Kidney epithelial cell (primary cell): ENCODE results near the gene ADGRV1. TPM values are rescaled to one million over a fixed set of nuclear protein-coding genes. Genes with fewer than 3 reads are reported as not detected.
A peak's percentile ranks its signal among the peaks of the same experiment; 100 is the strongest.

Source experiments
- DNase-seq: peaks from one replicate; pipeline ENCODE4 v3.0.0-alpha.2; 2010; ENCODE audit warnings: low read depth
- H3K27me3 ChIP-seq: 2 replicates; pipeline ENCODE4 v1.6.0; 2011; ENCODE audit warnings: low read length; ENCODE audit not compliant: control insufficient read depth, insufficient read depth
- H3K36me3 ChIP-seq: 2 replicates; pipeline ENCODE4 v1.5.1; 2011; ENCODE audit warnings: low read length; ENCODE audit not compliant: control insufficient read depth, insufficient read depth
- H3K4me3 ChIP-seq: 2 replicates; pipeline ENCODE4 v1.5.1; 2011; ENCODE audit warnings: low read depth, mild to moderate bottlenecking, control low read depth, low read length
- total RNA-seq: library from RNA; depleted of rRNA; stranded (reverse); fragments of >200 nt; gene quantifications from 2 replicates; pipeline ENCODE4 v1.2.3, GENCODE V29; 2015
- TF ChIP-seq, protein P1 (sequence below): IDR thresholded peaks from 2 replicates; pipeline ENCODE4 v1.5.1; 2011; ENCODE audit warnings: mild to moderate bottlenecking, moderate library complexity, low read length, control low read depth, inconsistent platforms; ENCODE audit not compliant: insufficient read depth, poor library complexity, severe bottlenecking

ADGRV1 gene
- total RNA-seq, 1 donor from 2014 or later, result 3.5 TPM

DNA sequence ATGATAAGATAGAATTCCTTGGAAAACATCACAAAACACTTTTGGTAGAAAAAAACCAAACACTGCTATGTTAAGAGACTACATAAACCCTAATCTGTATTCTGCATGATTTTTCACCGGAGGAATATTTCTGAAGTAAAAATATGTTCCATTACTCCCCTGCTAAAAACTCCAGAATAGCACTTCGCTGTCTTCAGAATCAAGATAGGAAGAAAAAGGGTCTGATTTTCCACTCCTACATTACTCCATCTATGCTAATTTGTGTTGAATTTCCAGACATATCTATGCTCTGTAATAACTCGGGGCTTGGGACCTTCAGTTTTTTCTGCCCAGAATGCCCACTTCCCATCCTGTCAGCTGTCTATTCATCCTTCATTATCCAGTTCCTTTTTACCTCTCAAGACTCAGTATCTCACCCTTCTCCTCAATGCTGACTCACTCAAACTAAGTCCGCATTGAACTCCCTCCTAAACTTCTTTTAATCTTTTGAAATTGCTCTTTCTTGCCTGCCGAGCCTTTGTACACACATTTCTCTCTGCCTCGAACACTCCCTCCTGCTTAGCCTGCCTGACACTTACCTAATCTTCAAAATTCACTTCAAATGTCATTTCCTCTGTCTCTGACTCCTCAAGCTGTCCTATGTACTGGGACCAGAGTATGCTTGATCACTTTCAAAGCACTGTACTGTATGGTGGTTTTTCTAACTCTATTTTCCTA, 653.6 kb downstream of the ADGRV1 start:
- no peaks in the 10 kb centered on the region for H3K36me3 ChIP-seq
- no peaks in the 10 kb centered on the region for H3K27me3 ChIP-seq
- H3K4me3 ChIP-seq, result no peak overlapping the region
- TF ChIP-seq, protein P1, sequence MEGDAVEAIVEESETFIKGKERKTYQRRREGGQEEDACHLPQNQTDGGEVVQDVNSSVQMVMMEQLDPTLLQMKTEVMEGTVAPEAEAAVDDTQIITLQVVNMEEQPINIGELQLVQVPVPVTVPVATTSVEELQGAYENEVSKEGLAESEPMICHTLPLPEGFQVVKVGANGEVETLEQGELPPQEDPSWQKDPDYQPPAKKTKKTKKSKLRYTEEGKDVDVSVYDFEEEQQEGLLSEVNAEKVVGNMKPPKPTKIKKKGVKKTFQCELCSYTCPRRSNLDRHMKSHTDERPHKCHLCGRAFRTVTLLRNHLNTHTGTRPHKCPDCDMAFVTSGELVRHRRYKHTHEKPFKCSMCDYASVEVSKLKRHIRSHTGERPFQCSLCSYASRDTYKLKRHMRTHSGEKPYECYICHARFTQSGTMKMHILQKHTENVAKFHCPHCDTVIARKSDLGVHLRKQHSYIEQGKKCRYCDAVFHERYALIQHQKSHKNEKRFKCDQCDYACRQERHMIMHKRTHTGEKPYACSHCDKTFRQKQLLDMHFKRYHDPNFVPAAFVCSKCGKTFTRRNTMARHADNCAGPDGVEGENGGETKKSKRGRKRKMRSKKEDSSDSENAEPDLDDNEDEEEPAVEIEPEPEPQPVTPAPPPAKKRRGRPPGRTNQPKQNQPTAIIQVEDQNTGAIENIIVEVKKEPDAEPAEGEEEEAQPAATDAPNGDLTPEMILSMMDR, result no peak
- DNase-seq, result no peak

DNA sequence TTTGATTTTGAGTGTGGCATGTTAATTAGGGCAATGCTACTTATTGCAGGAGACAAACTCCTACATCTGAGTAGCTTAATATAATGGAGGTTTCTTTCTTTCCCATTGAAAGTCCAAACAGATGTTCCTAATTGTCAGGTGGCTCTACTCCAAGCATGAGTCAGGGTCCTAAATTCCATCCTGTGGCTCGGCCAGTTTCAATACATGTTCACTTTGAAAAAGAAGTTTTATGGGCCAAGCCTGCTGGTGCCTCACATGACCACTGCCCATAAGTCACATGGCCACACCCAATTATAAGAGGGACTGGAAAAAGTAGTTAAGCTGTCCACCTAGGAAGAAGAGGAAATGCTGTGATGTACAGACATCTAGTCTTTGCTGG, 654.1 kb downstream of the ADGRV1 start:
- H3K36me3 ChIP-seq, result no peaks in the 10 kb centered on the region
- no peaks in the 10 kb centered on the region for H3K27me3 ChIP-seq
- H3K4me3 ChIP-seq, result no peak overlapping the region
- TF ChIP-seq, protein P1, result no peak
- peak; percentile 44 for DNase-seq

Other genes with a start within 250 kb of the ADGRV1 start
- 13.1 and 16.3 TPM in 2 replicates for gene CETN3, start 149.0 kb upstream of the ADGRV1 start, total RNA-seq
- 4.6 and 5.6 TPM in 2 replicates for gene MBLAC2, start 84.0 kb upstream of the ADGRV1 start, total RNA-seq
- gene POLR3G, start 83.9 kb upstream of the ADGRV1 start, total RNA-seq, result 9.7 and 10.9 TPM in 2 replicates
- gene LYSMD3, start 29.2 kb upstream of the ADGRV1 start, total RNA-seq, result 14.9 and 16.2 TPM in 2 replicates